ENCODE results near the gene GFER. TPM values are rescaled to one million over a fixed set of nuclear protein-coding genes. Genes with fewer than 3 reads are reported as not detected.

The GFER gene
- total RNA-seq, 2 donors from 2014 or later, result 31.9 to 41.7 TPM

GRCh38 chr16:1975432-1976215 is 8.4 kb upstream of the GFER start:
- H3K9me3 Mint-ChIP-seq, result no peaks in the 10 kb centered on the region
- peaks cover 18 to 21% of the 10 kb centered on the region in 2 donors for H3K4me1 Mint-ChIP-seq (ENCODE audit: low read depth in 2 of 2)
- DNase-seq (ENCODE audit: low spot score) (no peak), ATAC-seq (no peak)
- H3K27ac Mint-ChIP-seq, result no peak overlapping the region
- H3K27me3 Mint-ChIP-seq, result peaks cover 0 to 2% of the 10 kb centered on the region in 2 donors
- no peak overlapping the region for H3K4me3 Mint-ChIP-seq
- H3K36me3 Mint-ChIP-seq, result no peaks in the 10 kb centered on the region

- Mint-ChIP-seq H3K9me3 (no peaks in the 10 kb centered on the region), H3K4me3 (no peak overlapping the region), H3K27me3 (peaks cover 0 to 2% of the 10 kb centered on the region in 2 donors), H3K4me1 (ENCODE audit: low read depth in 2 of 2) (peaks cover 14 to 15% of the 10 kb centered on the region in 2 donors), H3K27ac (no peak overlapping the region), H3K36me3 (no peaks in the 10 kb centered on the region)
- DNase-seq (ENCODE audit: low spot score) (no peak), ATAC-seq (no peak)
Measured at GRCh38 chr16:1976216-1976520, 7.8 kb upstream of the GFER start.

- Mint-ChIP-seq H3K4me1 (ENCODE audit: low read depth in 2 of 2) (peaks cover 5 to 8% of the 10 kb centered on the region in 2 donors), H3K9me3 (no peaks in the 10 kb centered on the region), H3K36me3 (no peaks in the 10 kb centered on the region), H3K27me3 (peaks cover 0 to 4% of the 10 kb centered on the region in 2 donors), H3K27ac (no peak overlapping the region), H3K4me3 (no peak overlapping the region)
- ATAC-seq (no peak), DNase-seq (ENCODE audit: low spot score) (no peak)
Measured at GRCh38 chr16:1976951-1977874, 6.8 kb upstream of the GFER start.

- no peak for ATAC-seq
- Mint-ChIP-seq H3K4me1 (ENCODE audit: low read depth in 2 of 2) (peaks cover 4 to 8% of the 10 kb centered on the region in 2 donors), H3K27me3 (peaks cover 0 to 6% of the 10 kb centered on the region in 2 donors), H3K9me3 (no peaks in the 10 kb centered on the region), H3K4me3 (no peak overlapping the region), H3K36me3 (no peaks in the 10 kb centered on the region), H3K27ac (no peak overlapping the region)
- no peak for DNase-seq (ENCODE audit: low spot score)
Measured at GRCh38 chr16:1977875-1978268, 6.1 kb upstream of the GFER start.

GRCh38 chr16:1978476-1979120 is 5.4 kb upstream of the GFER start:
- peaks cover 0 to 9% of the 10 kb centered on the region in 2 donors for H3K4me1 Mint-ChIP-seq (ENCODE audit: low read depth in 2 of 2)
- ATAC-seq, result no peak
- H3K9me3 Mint-ChIP-seq, result no peaks in the 10 kb centered on the region
- H3K4me3 Mint-ChIP-seq, result no peak overlapping the region
- DNase-seq (ENCODE audit: low spot score), result no peak
- H3K36me3 Mint-ChIP-seq, result no peaks in the 10 kb centered on the region
- peaks cover 0 to 10% of the 10 kb centered on the region in 2 donors for H3K27me3 Mint-ChIP-seq
- H3K27ac Mint-ChIP-seq, result no peak overlapping the region

GRCh38 chr16:1979271-1980029 is 4.5 kb upstream of the GFER start:
- Mint-ChIP-seq H3K4me1 (ENCODE audit: low read depth in 2 of 2) (peaks cover 0 to 9% of the 10 kb centered on the region in 2 donors), H3K4me3 (no peak overlapping the region), H3K36me3 (no peaks in the 10 kb centered on the region), H3K27me3 (peaks cover 0 to 10% of the 10 kb centered on the region in 2 donors), H3K9me3 (no peaks in the 10 kb centered on the region), H3K27ac (no peak overlapping the region)
- ATAC-seq (no peak), DNase-seq (ENCODE audit: low spot score) (no peak)

GRCh38 chr16:1980030-1980769 is 3.8 kb upstream of the GFER start:
- Mint-ChIP-seq H3K27me3 (peaks cover 0 to 10% of the 10 kb centered on the region in 2 donors), H3K27ac (no peak overlapping the region), H3K9me3 (no peaks in the 10 kb centered on the region), H3K4me1 (ENCODE audit: low read depth in 2 of 2) (peaks cover 0 to 13% of the 10 kb centered on the region in 2 donors), H3K36me3 (no peaks in the 10 kb centered on the region), H3K4me3 (no peak overlapping the region)
- ATAC-seq (no peak), DNase-seq (ENCODE audit: low spot score) (no peak)

- Mint-ChIP-seq H3K4me3 (no peak overlapping the region), H3K9me3 (no peaks in the 10 kb centered on the region), H3K36me3 (no peaks in the 10 kb centered on the region), H3K27me3 (peaks cover 0 to 10% of the 10 kb centered on the region in 2 donors), H3K4me1 (ENCODE audit: low read depth in 2 of 2) (peaks cover 0 to 13% of the 10 kb centered on the region in 2 donors), H3K27ac (no peak overlapping the region)
- DNase-seq (ENCODE audit: low spot score) (no peak), ATAC-seq (no peak)
Measured at GRCh38 chr16:1980770-1981087, 3.3 kb upstream of the GFER start.

GRCh38 chr16:1981398-1981836 is 2.6 kb upstream of the GFER start, which contains the start of gene NOXO1:
NOXO1 (minus strand) TSS chr16:1981469; CDS start chr16:1981179, 290 bp downstream.
- no peak within 1 kb of the TSS for H3K27ac Mint-ChIP-seq
- H3K4me1 Mint-ChIP-seq (ENCODE audit: low read depth in 2 of 2), result peaks cover 0 to 16% of the 10 kb centered on the region in 2 donors
- peaks cover 0 to 10% of the 10 kb centered on the region in 2 donors for H3K27me3 Mint-ChIP-seq
- H3K4me3 Mint-ChIP-seq, result peak within 1 kb of the TSS; percentile 75
- H3K36me3 Mint-ChIP-seq, result no peaks in the 10 kb centered on the region
- DNase-seq (ENCODE audit: low spot score) (no peak), ATAC-seq (no peak)
- H3K9me3 Mint-ChIP-seq, result no peaks in the 10 kb centered on the region

- Mint-ChIP-seq H3K9me3 (no peaks in the 10 kb centered on the region), H3K27me3 (peaks cover 0 to 10% of the 10 kb centered on the region in 2 donors), H3K36me3 (no peaks in the 10 kb centered on the region), H3K27ac (no peak overlapping the region), H3K4me3 (peak overlapping the region; percentile 75), H3K4me1 (ENCODE audit: low read depth in 2 of 2) (peaks cover 0 to 18% of the 10 kb centered on the region in 2 donors)
- ATAC-seq (no peak), DNase-seq (ENCODE audit: low spot score) (no peak)
Measured at GRCh38 chr16:1982013-1982433, 2.0 kb upstream of the GFER start.

- Mint-ChIP-seq H3K27ac (peak overlapping the region in 1 of 2 donors; percentile 47), H3K27me3 (peaks cover 0 to 10% of the 10 kb centered on the region in 2 donors), H3K4me3 (peak overlapping the region; percentile 75), H3K4me1 (ENCODE audit: low read depth in 2 of 2) (peaks cover 0 to 18% of the 10 kb centered on the region in 2 donors), H3K9me3 (no peaks in the 10 kb centered on the region), H3K36me3 (no peaks in the 10 kb centered on the region)
- DNase-seq (ENCODE audit: low spot score) (no peak), ATAC-seq (no peak)
Measured at GRCh38 chr16:1982991-1983543, 926 bp upstream of the GFER start.

Measured in natural killer cell treated with Interleukin-12 subunit alpha and Interleukin-12 subunit beta and Interleukin-15 and Interleukin-18, amount 100 ng/mL, for 72 hours (primary cell).